Hepatic stellate cell (primary cell): ENCODE data around the gene NR1H3.
"Not testable (repeated sequence)": the region's sequence is repeated elsewhere in the genome, so short reads cannot be mapped to it uniquely, and the experiment has no call there.

ENCODE experiments used
- DNase-seq: peaks from one replicate; pipeline ENCODE4 v3.0.0; 2011; ENCODE audit warnings: low spot score

NR1H3 gene

GRCh38 chr11:47306484-47306844 is 48.7 kb downstream of the NR1H3 start:
- no peak for DNase-seq

- no peak for DNase-seq
Measured at GRCh38 chr11:47308050-47308823, 50.4 kb downstream of the NR1H3 start.

- peak; percentile 71 for DNase-seq
Measured at GRCh38 chr11:47314992-47315391, 57.2 kb downstream of the NR1H3 start.

GRCh38 chr11:47316501-47316900 is 58.7 kb downstream of the NR1H3 start:
- not testable (repeated sequence) for DNase-seq

- no peak for DNase-seq
Measured at GRCh38 chr11:47317064-47317828, 59.5 kb downstream of the NR1H3 start.

- no peak for DNase-seq
Measured at GRCh38 chr11:47318166-47318565, 60.4 kb downstream of the NR1H3 start.
